WTC11 (cell line): ENCODE results near the gene TAAR2. TPM values are rescaled to one million over a fixed set of nuclear protein-coding genes. Genes with fewer than 3 reads are reported as not detected.
A peak's percentile ranks its signal among the peaks of the same experiment; 100 is the strongest.
"Not testable (repeated sequence)": the region's sequence is repeated elsewhere in the genome, so short reads cannot be mapped to it uniquely, and the experiment has no call there.

Experiments used
- ATAC-seq: fragments of 200-7000 bp; cut with Tn5 transposase; 2 replicates; pipeline ENCODE4 v1.10.0; 2021; ENCODE audit warnings: mild to moderate bottlenecking, moderate library complexity
- CTCF ChIA-PET: fragments of 300-600 bp; sonication (Branson Sonifier 250); formaldehyde crosslinking; loops from one replicate; lab custom pipeline; 2021; ENCODE audit warnings: antibody characterized with exemption; lab: Charles Lee
- POLR2A ChIA-PET: fragments of 350-600 bp; sonication (Branson Sonifier 250); formaldehyde crosslinking; loops from one replicate; lab custom pipeline; 2021; ENCODE audit warnings: antibody characterized with exemption; lab: Charles Lee
- DNase-seq: peaks from one replicate; pipeline ENCODE4 v3.0.0; 2021; ENCODE audit warnings: low spot score
- H3K27ac Mint-ChIP-seq: 2 replicates; pipeline ENCODE4 v1.8.0; 2021; ENCODE audit warnings: mixed read lengths
- H3K27me3 Mint-ChIP-seq: 2 replicates; pipeline ENCODE4 v1.8.0; 2021; ENCODE audit warnings: low read depth, mild to moderate bottlenecking, moderate library complexity, mixed read lengths
- H3K36me3 Mint-ChIP-seq: 2 replicates; pipeline ENCODE4 v1.8.0; 2021; ENCODE audit warnings: mixed read lengths
- H3K4me1 Mint-ChIP-seq: 2 replicates; pipeline ENCODE4 v1.8.0; 2022; ENCODE audit warnings: mixed read lengths
- H3K4me3 Mint-ChIP-seq: 2 replicates; pipeline ENCODE4 v1.8.0; 2021; ENCODE audit warnings: mild to moderate bottlenecking, moderate library complexity, mixed read lengths
- H3K9me3 Mint-ChIP-seq: 2 replicates; pipeline ENCODE4 v1.8.0; 2021; ENCODE audit warnings: mixed read lengths
- ATF1 ChIP-seq: sonication (generic); formaldehyde crosslinking; IDR thresholded peaks from 2 replicates; pipeline ENCODE4 v1.8.1; 2023; ENCODE audit warnings: mild to moderate bottlenecking, moderate library complexity, missing genetic modification reagents
- FOXP1 ChIP-seq: sonication (generic); formaldehyde crosslinking; IDR thresholded peaks from 2 replicates; pipeline ENCODE4 v1.8.0; 2022; ENCODE audit warnings: missing genetic modification reagents, mild to moderate bottlenecking, moderate library complexity, borderline replicate concordance
- NFATC4 ChIP-seq: fragments of 250-450 bp; sonication (Bioruptor Pico); IDR thresholded peaks from 2 replicates; pipeline ENCODE4 v1.9.0; 2021; ENCODE audit warnings: mild to moderate bottlenecking
- NR2C2 ChIP-seq: sonication (generic); formaldehyde crosslinking; IDR thresholded peaks from 2 replicates; pipeline ENCODE4 v1.8.0; 2022; ENCODE audit warnings: mild to moderate bottlenecking, missing genetic modification reagents
- TEAD4 ChIP-seq: sonication (generic); formaldehyde crosslinking; IDR thresholded peaks from 2 replicates; pipeline ENCODE4 v1.8.0; 2022; ENCODE audit warnings: mild to moderate bottlenecking, missing genetic modification reagents
- ZNF121 ChIP-seq: sonication (generic); formaldehyde crosslinking; IDR thresholded peaks from 2 replicates; pipeline ENCODE4 v1.8.0; 2023; ENCODE audit warnings: missing genetic modification reagents
- ZNF263 ChIP-seq: sonication (generic); formaldehyde crosslinking; IDR thresholded peaks from 2 replicates; pipeline ENCODE4 v1.8.1; 2022; ENCODE audit warnings: low read depth, mild to moderate bottlenecking, moderate library complexity, missing genetic modification reagents
- ZNF396 ChIP-seq: fragments of 250-450 bp; sonication (Bioruptor Pico); IDR thresholded peaks from 2 replicates; pipeline ENCODE4 v1.8.0; 2021; ENCODE audit warnings: mild to moderate bottlenecking, moderate library complexity, borderline replicate concordance
- total RNA-seq: library from RNA; stranded (reverse); gene quantifications from 3 replicates; pipeline ENCODE4 v1.2.3, GENCODE V29; 2021
- TF ChIP-seq, protein P1 (sequence below): sonication (generic); formaldehyde crosslinking; IDR thresholded peaks from 2 replicates; pipeline ENCODE4 v1.8.1; 2023; ENCODE audit warnings: mild to moderate bottlenecking, missing genetic modification reagents, borderline replicate concordance
- TF ChIP-seq, protein P2 (sequence below): fragments of 200-600 bp; IDR thresholded peaks from 2 replicates; pipeline ENCODE4 v1.8.0; 2022; ENCODE audit warnings: antibody characterized with exemption
- TF ChIP-seq, protein P3 (sequence below): sonication (generic); formaldehyde crosslinking; IDR thresholded peaks from 2 replicates; pipeline ENCODE4 v1.8.1; 2022; ENCODE audit warnings: low read depth, missing genetic modification reagents, borderline replicate concordance
- TF ChIP-seq, protein P4 (sequence below): sonication (generic); formaldehyde crosslinking; conservative IDR thresholded peaks from 2 replicates; pipeline ENCODE4 v1.8.1; 2023; ENCODE audit warnings: mild to moderate bottlenecking, low read depth, missing genetic modification reagents, moderate library complexity
- TF ChIP-seq, protein P5 (sequence below): sonication (generic); formaldehyde crosslinking; IDR thresholded peaks from 2 replicates; pipeline ENCODE4 v1.8.1; 2023; ENCODE audit warnings: mild to moderate bottlenecking, moderate library complexity, missing genetic modification reagents

TAAR2 gene
- total RNA-seq, 1 experiment from 2014 or later = not detected

DNA sequence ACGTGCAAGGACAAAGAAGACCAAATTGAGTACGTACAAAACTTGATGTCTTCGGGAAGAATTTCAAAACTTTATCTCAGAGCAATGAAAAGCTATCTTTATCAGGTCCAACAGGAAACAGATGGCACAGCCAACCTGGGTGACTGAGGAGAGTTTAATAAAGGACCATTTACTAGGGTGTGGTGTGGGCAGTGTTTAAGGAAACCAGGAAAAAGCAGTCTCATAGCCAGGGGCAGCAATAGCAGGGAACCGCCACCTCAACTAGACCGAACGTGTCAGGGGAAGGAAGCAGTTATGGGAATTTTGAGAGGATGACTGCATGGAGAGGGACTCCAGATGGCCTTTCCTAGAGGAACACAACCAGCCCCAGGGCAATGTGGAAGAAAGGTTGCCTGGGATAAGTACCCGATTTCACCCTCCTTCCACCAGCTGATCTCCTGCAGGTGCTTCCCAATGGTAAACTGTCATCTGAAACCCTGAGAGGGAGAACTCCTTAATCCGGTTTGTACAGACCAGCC lies 19.4 kb downstream of the TAAR2 start (continued):
- TF ChIP-seq, protein P1, sequence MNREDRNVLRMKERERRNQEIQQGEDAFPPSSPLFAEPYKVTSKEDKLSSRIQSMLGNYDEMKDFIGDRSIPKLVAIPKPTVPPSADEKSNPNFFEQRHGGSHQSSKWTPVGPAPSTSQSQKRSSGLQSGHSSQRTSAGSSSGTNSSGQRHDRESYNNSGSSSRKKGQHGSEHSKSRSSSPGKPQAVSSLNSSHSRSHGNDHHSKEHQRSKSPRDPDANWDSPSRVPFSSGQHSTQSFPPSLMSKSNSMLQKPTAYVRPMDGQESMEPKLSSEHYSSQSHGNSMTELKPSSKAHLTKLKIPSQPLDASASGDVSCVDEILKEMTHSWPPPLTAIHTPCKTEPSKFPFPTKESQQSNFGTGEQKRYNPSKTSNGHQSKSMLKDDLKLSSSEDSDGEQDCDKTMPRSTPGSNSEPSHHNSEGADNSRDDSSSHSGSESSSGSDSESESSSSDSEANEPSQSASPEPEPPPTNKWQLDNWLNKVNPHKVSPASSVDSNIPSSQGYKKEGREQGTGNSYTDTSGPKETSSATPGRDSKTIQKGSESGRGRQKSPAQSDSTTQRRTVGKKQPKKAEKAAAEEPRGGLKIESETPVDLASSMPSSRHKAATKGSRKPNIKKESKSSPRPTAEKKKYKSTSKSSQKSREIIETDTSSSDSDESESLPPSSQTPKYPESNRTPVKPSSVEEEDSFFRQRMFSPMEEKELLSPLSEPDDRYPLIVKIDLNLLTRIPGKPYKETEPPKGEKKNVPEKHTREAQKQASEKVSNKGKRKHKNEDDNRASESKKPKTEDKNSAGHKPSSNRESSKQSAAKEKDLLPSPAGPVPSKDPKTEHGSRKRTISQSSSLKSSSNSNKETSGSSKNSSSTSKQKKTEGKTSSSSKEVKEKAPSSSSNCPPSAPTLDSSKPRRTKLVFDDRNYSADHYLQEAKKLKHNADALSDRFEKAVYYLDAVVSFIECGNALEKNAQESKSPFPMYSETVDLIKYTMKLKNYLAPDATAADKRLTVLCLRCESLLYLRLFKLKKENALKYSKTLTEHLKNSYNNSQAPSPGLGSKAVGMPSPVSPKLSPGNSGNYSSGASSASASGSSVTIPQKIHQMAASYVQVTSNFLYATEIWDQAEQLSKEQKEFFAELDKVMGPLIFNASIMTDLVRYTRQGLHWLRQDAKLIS = no peak
- TF ChIP-seq ATF1 (CRISPR knock-in tag) = no peak

DNA sequence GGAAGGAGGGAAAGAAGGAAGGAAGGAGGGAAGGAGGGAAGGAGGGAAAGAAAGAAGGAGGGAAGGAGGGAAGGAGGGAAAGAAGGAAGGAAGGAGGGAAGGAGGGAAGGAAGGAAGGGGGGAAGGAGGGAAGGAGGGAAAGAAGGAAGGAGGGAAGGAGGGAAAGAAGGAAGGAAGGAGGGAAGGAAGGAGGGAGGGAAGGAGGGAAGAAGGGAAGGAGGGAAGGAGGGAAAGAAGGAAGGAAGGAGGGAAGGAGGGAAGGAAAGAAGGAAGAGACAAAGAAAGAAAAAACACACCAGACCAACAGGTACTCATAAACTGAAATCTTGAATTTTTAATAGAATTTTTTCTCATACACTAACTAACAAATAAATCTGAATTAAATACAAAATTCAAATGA lies 23.2 kb downstream of the TAAR2 start:
- POLR2A ChIA-PET, H3K27me3 Mint-ChIP-seq, ATAC-seq, H3K27ac Mint-ChIP-seq, H3K4me1 Mint-ChIP-seq, H3K36me3 Mint-ChIP-seq, H3K9me3 Mint-ChIP-seq, DNase-seq, H3K4me3 Mint-ChIP-seq: not testable (repeated sequence)
- CTCF ChIA-PET = interaction anchor here (0.7 kb wide), 1 partner anchor 114 kb away, joined by 3 read pairs; no protein-coding TSS in a partner anchor

DNA sequence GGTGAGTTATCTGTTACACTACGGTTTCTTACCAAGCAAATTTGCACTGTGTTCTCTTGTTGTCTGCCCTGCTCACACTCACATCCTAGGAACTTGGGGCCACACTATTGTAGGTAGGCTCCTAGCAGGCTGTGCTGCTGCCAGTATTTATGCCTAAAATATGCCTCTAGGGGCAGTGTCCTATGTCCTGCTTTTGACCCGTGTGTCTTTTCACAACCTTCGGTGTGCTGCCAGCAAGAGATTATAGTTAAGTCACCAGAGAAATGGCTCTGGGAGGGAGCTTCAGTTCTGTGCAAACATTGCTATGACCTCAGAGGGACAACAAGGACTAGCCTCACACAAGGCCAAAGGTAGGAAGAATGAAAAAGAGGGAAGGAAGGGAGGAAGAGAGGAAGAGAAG lies 25.6 kb downstream of the TAAR2 start:
- ATAC-seq (peak; percentile 100), DNase-seq (peak; percentile 14)
- H3K4me3 Mint-ChIP-seq = no peak overlapping the region
- H3K36me3 Mint-ChIP-seq = no peaks in the 10 kb centered on the region
- TF ChIP-seq NR2C2 (CRISPR knock-in tag) = no peak
- TF ChIP-seq, protein P2, sequence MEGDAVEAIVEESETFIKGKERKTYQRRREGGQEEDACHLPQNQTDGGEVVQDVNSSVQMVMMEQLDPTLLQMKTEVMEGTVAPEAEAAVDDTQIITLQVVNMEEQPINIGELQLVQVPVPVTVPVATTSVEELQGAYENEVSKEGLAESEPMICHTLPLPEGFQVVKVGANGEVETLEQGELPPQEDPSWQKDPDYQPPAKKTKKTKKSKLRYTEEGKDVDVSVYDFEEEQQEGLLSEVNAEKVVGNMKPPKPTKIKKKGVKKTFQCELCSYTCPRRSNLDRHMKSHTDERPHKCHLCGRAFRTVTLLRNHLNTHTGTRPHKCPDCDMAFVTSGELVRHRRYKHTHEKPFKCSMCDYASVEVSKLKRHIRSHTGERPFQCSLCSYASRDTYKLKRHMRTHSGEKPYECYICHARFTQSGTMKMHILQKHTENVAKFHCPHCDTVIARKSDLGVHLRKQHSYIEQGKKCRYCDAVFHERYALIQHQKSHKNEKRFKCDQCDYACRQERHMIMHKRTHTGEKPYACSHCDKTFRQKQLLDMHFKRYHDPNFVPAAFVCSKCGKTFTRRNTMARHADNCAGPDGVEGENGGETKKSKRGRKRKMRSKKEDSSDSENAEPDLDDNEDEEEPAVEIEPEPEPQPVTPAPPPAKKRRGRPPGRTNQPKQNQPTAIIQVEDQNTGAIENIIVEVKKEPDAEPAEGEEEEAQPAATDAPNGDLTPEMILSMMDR = peak; percentile 35
- ChIA-PET CTCF (interaction anchor here (0.7 to 1.2 kb wide), 9 partner anchors 9 to 319 kb away, joined by 3 to 9 read pairs (median 4); partner anchors contain the start of gene TAAR5), POLR2A (no interaction called here)
- no peaks in the 10 kb centered on the region for H3K9me3 Mint-ChIP-seq
- no peak overlapping the region for H3K27ac Mint-ChIP-seq
- peaks cover 2% of the 10 kb centered on the region for H3K4me1 Mint-ChIP-seq
- H3K27me3 Mint-ChIP-seq = peaks cover 5% of the 10 kb centered on the region

DNA sequence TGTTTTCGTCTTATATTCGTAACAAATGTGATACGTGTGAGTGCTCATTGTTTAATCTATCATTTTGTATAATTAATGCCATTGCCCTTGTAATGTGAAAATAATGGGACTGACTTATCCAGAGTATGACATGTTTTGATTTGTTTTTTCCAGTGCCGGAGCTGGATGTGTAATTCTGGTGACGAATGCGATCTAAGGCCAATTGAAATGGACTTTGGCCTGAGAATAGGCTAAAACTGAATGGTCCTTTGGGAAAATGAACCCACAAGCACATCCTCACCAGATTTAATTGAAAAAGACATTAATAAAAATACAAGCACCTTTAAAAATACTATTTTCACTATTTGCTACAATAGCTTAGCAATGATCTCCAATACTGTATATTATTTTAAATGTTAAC lies 27.9 kb downstream of the TAAR2 start:
- H3K27me3 Mint-ChIP-seq = peaks cover 5% of the 10 kb centered on the region
- CTCF ChIA-PET = no interaction called here
- H3K4me3 Mint-ChIP-seq = no peak overlapping the region
- H3K36me3 Mint-ChIP-seq = no peaks in the 10 kb centered on the region
- no peaks in the 10 kb centered on the region for H3K9me3 Mint-ChIP-seq
- H3K4me1 Mint-ChIP-seq = peaks cover 2% of the 10 kb centered on the region
- POLR2A ChIA-PET = no interaction called here
- no peak overlapping the region for H3K27ac Mint-ChIP-seq
- ATAC-seq (no peak), DNase-seq (no peak)
- TF ChIP-seq, protein P2 = no peak
- TF ChIP-seq, protein P3, sequence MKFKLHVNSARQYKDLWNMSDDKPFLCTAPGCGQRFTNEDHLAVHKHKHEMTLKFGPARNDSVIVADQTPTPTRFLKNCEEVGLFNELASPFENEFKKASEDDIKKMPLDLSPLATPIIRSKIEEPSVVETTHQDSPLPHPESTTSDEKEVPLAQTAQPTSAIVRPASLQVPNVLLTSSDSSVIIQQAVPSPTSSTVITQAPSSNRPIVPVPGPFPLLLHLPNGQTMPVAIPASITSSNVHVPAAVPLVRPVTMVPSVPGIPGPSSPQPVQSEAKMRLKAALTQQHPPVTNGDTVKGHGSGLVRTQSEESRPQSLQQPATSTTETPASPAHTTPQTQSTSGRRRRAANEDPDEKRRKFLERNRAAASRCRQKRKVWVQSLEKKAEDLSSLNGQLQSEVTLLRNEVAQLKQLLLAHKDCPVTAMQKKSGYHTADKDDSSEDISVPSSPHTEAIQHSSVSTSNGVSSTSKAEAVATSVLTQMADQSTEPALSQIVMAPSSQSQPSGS (CRISPR knock-in tag) = no peak
- TF ChIP-seq ZNF263 (CRISPR knock-in tag) (no peak), ATF1 (CRISPR knock-in tag) (no peak), FOXP1 (no peak), ZNF121 (CRISPR knock-in tag) (no peak), TEAD4 (no peak), ZNF396 (CRISPR knock-in tag) (no peak), NFATC4 (no peak)
- TF ChIP-seq, protein P4, sequence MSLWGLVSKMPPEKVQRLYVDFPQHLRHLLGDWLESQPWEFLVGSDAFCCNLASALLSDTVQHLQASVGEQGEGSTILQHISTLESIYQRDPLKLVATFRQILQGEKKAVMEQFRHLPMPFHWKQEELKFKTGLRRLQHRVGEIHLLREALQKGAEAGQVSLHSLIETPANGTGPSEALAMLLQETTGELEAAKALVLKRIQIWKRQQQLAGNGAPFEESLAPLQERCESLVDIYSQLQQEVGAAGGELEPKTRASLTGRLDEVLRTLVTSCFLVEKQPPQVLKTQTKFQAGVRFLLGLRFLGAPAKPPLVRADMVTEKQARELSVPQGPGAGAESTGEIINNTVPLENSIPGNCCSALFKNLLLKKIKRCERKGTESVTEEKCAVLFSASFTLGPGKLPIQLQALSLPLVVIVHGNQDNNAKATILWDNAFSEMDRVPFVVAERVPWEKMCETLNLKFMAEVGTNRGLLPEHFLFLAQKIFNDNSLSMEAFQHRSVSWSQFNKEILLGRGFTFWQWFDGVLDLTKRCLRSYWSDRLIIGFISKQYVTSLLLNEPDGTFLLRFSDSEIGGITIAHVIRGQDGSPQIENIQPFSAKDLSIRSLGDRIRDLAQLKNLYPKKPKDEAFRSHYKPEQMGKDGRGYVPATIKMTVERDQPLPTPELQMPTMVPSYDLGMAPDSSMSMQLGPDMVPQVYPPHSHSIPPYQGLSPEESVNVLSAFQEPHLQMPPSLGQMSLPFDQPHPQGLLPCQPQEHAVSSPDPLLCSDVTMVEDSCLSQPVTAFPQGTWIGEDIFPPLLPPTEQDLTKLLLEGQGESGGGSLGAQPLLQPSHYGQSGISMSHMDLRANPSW (CRISPR knock-in tag) = no peak
- TF ChIP-seq, protein P5, sequence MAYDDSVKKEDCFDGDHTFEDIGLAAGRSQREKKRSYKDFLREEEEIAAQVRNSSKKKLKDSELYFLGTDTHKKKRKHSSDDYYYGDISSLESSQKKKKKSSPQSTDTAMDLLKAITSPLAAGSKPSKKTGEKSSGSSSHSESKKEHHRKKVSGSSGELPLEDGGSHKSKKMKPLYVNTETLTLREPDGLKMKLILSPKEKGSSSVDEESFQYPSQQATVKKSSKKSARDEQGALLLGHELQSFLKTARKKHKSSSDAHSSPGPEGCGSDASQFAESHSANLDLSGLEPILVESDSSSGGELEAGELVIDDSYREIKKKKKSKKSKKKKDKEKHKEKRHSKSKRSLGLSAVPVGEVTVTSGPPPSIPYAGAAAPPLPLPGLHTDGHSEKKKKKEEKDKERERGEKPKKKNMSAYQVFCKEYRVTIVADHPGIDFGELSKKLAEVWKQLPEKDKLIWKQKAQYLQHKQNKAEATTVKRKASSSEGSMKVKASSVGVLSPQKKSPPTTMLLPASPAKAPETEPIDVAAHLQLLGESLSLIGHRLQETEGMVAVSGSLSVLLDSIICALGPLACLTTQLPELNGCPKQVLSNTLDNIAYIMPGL = no peak
